ENCODE measurements around the gene CTPS2. TPM values are rescaled to one million over a fixed set of nuclear protein-coding genes. Genes with fewer than 3 reads are reported as not detected.
"Not testable (repeated sequence)": the region's sequence is repeated elsewhere in the genome, so short reads cannot be mapped to it uniquely, and the experiment has no call there.

The CTPS2 gene
- total and polyA plus RNA-seq, 4 donors: 5.1 to 17.6 (median 12.1) TPM

DNA sequence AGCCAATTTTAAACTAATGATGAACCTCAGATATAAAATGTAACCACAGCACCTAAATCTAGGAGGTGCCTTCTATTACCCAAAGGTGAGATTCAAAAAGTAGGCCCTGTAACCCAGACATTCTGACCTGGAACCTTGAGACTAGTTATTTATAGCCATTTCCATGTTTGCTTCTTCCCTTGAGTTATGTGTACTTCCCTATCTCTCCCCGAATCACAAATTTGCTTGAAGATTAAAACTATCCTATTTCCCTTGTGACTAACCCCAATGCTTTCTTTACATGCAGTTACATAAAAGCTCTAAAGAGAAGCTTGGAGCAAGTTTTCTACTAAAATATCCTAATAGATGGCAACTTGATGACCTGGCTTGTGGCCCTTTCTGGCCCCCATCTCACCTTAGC is 95.1 kb downstream of the CTPS2 start:
- WGBS, 2 donors: 86 to 97% methylated on average over 1 of the region's 1 CpG
- Histone ChIP-seq H3K27me3 (ENCODE audit: control insufficient read depth in 1 of 2, insufficient read depth in 2 of 2, low read length in 1 of 2) (no peaks in the 10 kb centered on the region), H3K27ac (ENCODE audit: low read depth in 1 of 2, low read length in 2 of 2) (no peak overlapping the region), H3K9me3 (ENCODE audit: control insufficient read depth, low read length) (no peaks in the 10 kb centered on the region), H3K4me3 (ENCODE audit: low read length in 2 of 2) (no peak overlapping the region), H3K36me3 (ENCODE audit: control insufficient read depth in 1 of 2, insufficient read depth in 2 of 2, low read length in 1 of 2) (peaks cover 0 to 1% of the 10 kb centered on the region in 2 donors), H3K4me1 (ENCODE audit: control insufficient read depth in 1 of 2, insufficient read depth in 2 of 2, low read length in 2 of 2) (peaks cover 0 to 2% of the 10 kb centered on the region in 2 donors)
- intact Hi-C loops (cut with DNase I): no loop called here
- DNase-seq (no peak), ATAC-seq (ENCODE audit: low FRiP score) (no peak)

DNA sequence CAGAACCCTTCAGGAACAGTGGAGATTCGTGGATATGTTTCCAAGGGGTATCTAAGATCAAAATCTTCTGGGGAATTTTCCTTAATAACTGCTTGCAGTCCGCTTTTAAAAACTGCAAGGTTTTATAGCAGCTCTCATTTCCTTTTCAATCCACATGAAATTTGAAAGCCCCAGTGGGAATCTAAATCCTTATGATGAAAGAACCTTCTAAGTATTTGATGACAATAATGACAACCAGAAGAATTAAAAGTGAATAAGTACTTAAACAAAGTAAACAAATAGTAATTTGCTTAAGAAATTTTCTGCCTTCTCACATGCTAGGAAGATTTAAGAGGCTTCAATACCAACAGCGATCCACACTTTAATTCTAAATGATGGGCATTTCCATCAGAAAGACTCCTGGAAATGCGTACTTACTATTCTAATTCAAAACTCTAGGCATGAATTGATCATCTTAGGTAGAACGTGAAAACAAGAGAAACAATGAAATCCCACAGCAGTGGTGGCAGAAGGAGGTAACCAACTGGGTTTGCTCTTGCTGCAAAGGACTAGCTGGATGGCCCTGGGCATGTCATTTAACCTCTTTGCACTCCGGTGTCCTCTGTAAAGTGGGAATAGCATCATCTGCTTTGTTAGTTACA is 100.1 kb downstream of the CTPS2 start:
- no peak for DNase-seq

DNA sequence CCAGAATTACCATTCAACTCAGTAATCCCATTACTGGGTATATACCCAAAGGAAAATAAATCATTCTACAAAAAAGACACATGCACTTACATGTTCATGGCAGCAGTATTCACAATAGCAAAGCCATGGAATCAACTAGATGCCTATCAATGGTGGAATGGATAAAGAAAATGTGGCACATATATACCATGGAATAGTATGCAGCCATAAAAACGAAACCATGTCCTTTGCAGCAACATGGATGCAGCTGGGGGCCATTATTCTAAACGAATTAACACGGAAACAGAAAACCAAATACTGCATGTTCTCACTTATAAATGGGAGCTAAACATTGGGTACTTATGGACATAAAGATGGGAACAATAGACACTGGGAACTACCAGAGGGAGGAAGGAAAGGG is 101.8 kb downstream of the CTPS2 start:
- WGBS, 2 donors: 80 to 98% methylated on average over 3 of the region's 3 CpGs
- intact Hi-C loops (cut with DNase I); H3K4me3 ChIP-seq (ENCODE audit: low read length in 2 of 2); H3K4me1 ChIP-seq (ENCODE audit: control insufficient read depth in 1 of 2, insufficient read depth in 2 of 2, low read length in 2 of 2); ATAC-seq (ENCODE audit: low FRiP score); DNase-seq; H3K36me3 ChIP-seq (ENCODE audit: control insufficient read depth in 1 of 2, insufficient read depth in 2 of 2, low read length in 1 of 2); H3K27ac ChIP-seq (ENCODE audit: low read depth in 1 of 2, low read length in 2 of 2); H3K27me3 ChIP-seq (ENCODE audit: control insufficient read depth in 1 of 2, insufficient read depth in 2 of 2, low read length in 1 of 2); H3K9me3 ChIP-seq (ENCODE audit: control insufficient read depth, low read length): not testable (repeated sequence)

More for the DNA sequence above, 100.1 kb downstream of the CTPS2 start:
- 62 to 86% methylated on average over 6 of the region's 6 CpGs for WGBS, 2 donors
- no peak overlapping the region for H3K27ac ChIP-seq (ENCODE audit: low read depth in 1 of 2, low read length in 2 of 2)
- H3K36me3 ChIP-seq (ENCODE audit: control insufficient read depth in 1 of 2, insufficient read depth in 2 of 2, low read length in 1 of 2): peaks cover 0 to 1% of the 10 kb centered on the region in 2 donors
- ATAC-seq (ENCODE audit: low FRiP score): no peak
- H3K4me1 ChIP-seq (ENCODE audit: control insufficient read depth in 1 of 2, insufficient read depth in 2 of 2, low read length in 2 of 2): peaks cover 0 to 2% of the 10 kb centered on the region in 2 donors
- no peaks in the 10 kb centered on the region for H3K27me3 ChIP-seq (ENCODE audit: control insufficient read depth in 1 of 2, insufficient read depth in 2 of 2, low read length in 1 of 2)
- no peak overlapping the region for H3K4me3 ChIP-seq (ENCODE audit: low read length in 2 of 2)
- intact Hi-C loops (cut with DNase I): no loop called here
- no peaks in the 10 kb centered on the region for H3K9me3 ChIP-seq (ENCODE audit: control insufficient read depth, low read length)

DNA sequence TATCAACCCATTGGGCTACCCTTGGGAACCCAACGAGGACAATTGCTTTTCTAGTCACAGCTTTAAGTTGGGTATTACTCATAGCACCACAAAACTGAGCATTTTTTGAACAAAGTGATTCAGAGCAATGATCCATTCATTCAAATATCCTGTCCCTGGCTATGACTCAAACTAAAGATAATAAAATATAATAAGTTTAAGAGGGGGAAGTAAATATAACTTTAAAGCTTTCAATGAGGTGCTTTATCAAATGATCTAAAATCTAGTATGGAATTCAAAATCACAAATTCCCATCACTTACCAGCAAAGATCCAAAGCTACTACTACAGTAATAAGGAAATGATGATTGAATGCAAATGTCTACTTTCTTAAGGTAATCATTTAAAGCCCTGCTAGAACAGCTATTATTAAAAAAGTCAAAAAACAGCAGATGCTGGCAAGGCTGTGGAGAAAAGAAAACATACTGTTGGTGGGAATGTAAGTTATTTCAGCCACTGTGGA is 102.3 kb downstream of the CTPS2 start:
- Histone ChIP-seq H3K4me1 (ENCODE audit: control insufficient read depth in 1 of 2, insufficient read depth in 2 of 2, low read length in 2 of 2) (peaks cover 0 to 2% of the 10 kb centered on the region in 2 donors), H3K9me3 (ENCODE audit: control insufficient read depth, low read length) (no peaks in the 10 kb centered on the region), H3K4me3 (ENCODE audit: low read length in 2 of 2) (no peak overlapping the region), H3K27ac (ENCODE audit: low read depth in 1 of 2, low read length in 2 of 2) (no peak overlapping the region), H3K36me3 (ENCODE audit: control insufficient read depth in 1 of 2, insufficient read depth in 2 of 2, low read length in 1 of 2) (peaks cover 0 to 1% of the 10 kb centered on the region in 2 donors), H3K27me3 (ENCODE audit: control insufficient read depth in 1 of 2, insufficient read depth in 2 of 2, low read length in 1 of 2) (no peaks in the 10 kb centered on the region)
- no peak for ATAC-seq (ENCODE audit: low FRiP score)
- intact Hi-C loops (cut with DNase I): no loop called here
- DNase-seq: no peak
- WGBS, 2 donors: 44 to 67% methylated on average over 1 of the region's 1 CpG

DNA sequence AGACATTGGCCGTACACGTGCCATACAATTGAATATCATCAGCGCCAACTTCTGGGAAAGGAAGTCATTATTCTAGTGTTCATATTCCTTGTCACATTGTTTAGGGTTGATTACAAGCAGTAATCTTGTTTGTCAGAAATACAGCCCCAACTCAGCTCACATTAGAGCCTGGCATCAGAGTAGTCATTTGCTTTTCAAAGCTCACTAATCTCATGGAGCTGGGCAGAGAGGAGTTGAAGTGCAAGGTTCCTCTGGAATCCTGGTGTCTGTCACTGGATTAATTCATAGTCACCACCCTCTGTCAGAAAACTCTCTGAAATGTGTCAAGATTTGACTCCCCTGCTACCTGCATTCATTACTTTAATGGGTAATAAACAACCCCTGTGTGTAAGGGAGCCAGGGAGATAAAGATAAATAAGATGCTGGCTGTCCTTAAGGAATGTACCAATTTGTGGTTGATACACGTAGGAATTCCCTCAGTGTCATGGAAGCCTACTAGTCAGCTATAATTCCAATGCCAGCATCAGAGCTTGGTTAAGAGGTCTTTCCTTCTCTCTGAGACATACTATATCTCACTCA is 106.2 kb downstream of the CTPS2 start:
- Histone ChIP-seq H3K4me3 (ENCODE audit: low read length in 2 of 2) (no peak overlapping the region), H3K36me3 (ENCODE audit: control insufficient read depth in 1 of 2, insufficient read depth in 2 of 2, low read length in 1 of 2) (no peaks in the 10 kb centered on the region), H3K9me3 (ENCODE audit: control insufficient read depth, low read length) (no peaks in the 10 kb centered on the region), H3K27me3 (ENCODE audit: control insufficient read depth in 1 of 2, insufficient read depth in 2 of 2, low read length in 1 of 2) (no peaks in the 10 kb centered on the region), H3K4me1 (ENCODE audit: control insufficient read depth in 1 of 2, insufficient read depth in 2 of 2, low read length in 2 of 2) (no peaks in the 10 kb centered on the region), H3K27ac (ENCODE audit: low read depth in 1 of 2, low read length in 2 of 2) (no peak overlapping the region)
- WGBS, 2 donors: 91 to 96% methylated on average over 4 of the region's 4 CpGs
- intact Hi-C loops (cut with DNase I): no loop called here
- DNase-seq (no peak), ATAC-seq (ENCODE audit: low FRiP score) (no peak)

DNA sequence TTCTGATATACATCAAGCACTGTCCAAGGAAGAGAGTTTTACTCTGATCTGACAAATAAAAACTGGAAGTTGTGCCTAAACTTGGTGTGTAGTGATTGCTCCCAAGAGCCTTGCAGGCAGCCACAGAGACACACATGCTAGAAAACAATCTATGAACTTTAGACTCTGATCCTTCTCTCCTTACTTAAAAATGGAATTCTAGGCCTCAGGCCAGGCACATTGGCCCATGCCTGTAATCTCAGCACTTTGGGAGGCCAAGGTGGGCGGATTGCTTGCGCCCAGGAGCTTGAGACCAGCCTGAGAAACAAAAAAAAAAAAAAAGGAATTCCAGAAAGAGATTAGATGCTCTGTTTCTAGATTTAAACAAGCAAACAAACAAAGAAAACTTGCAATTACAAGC is 108.1 kb downstream of the CTPS2 start:
- Histone ChIP-seq H3K4me3 (ENCODE audit: low read length in 2 of 2) (no peak overlapping the region), H3K36me3 (ENCODE audit: control insufficient read depth in 1 of 2, insufficient read depth in 2 of 2, low read length in 1 of 2) (no peaks in the 10 kb centered on the region), H3K9me3 (ENCODE audit: control insufficient read depth, low read length) (no peaks in the 10 kb centered on the region), H3K27me3 (ENCODE audit: control insufficient read depth in 1 of 2, insufficient read depth in 2 of 2, low read length in 1 of 2) (no peaks in the 10 kb centered on the region), H3K27ac (ENCODE audit: low read depth in 1 of 2, low read length in 2 of 2) (no peak overlapping the region), H3K4me1 (ENCODE audit: control insufficient read depth in 1 of 2, insufficient read depth in 2 of 2, low read length in 2 of 2) (no peaks in the 10 kb centered on the region)
- intact Hi-C loops (cut with DNase I): no loop called here
- DNase-seq (no peak), ATAC-seq (ENCODE audit: low FRiP score) (no peak)
- 62 to 78% methylated on average over 2 of the region's 2 CpGs for WGBS, 2 donors

DNA sequence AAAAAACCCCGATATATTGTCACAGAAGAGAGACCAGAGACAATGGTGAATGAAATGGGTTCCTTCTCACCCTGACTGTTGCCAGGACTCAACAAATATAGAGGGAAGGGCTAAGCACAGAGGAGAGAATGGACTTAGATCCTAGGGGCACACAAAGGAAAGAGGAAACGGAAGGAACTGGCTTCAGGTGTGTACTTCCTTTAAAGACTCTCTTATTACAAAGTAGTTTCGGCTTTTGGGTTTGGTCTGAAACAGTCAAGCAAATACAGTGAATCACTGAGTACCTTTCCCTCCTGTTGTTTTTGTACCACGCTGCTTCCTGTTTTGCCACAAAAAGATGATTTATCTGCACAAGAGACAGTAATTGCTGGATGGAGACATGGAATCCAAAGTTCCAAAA is 108.6 kb downstream of the CTPS2 start:
- H3K36me3 ChIP-seq (ENCODE audit: control insufficient read depth in 1 of 2, insufficient read depth in 2 of 2, low read length in 1 of 2): no peaks in the 10 kb centered on the region
- no peak overlapping the region for H3K4me3 ChIP-seq (ENCODE audit: low read length in 2 of 2)
- intact Hi-C loops (cut with DNase I): no loop called here
- H3K27ac ChIP-seq (ENCODE audit: low read depth in 1 of 2, low read length in 2 of 2): no peak overlapping the region
- no peaks in the 10 kb centered on the region for H3K4me1 ChIP-seq (ENCODE audit: control insufficient read depth in 1 of 2, insufficient read depth in 2 of 2, low read length in 2 of 2)
- WGBS, 2 donors: 92 to 93% methylated on average over 4 of the region's 4 CpGs
- DNase-seq (no peak), ATAC-seq (ENCODE audit: low FRiP score) (no peak)
- H3K27me3 ChIP-seq (ENCODE audit: control insufficient read depth in 1 of 2, insufficient read depth in 2 of 2, low read length in 1 of 2): no peaks in the 10 kb centered on the region
- no peaks in the 10 kb centered on the region for H3K9me3 ChIP-seq (ENCODE audit: control insufficient read depth, low read length)

DNA sequence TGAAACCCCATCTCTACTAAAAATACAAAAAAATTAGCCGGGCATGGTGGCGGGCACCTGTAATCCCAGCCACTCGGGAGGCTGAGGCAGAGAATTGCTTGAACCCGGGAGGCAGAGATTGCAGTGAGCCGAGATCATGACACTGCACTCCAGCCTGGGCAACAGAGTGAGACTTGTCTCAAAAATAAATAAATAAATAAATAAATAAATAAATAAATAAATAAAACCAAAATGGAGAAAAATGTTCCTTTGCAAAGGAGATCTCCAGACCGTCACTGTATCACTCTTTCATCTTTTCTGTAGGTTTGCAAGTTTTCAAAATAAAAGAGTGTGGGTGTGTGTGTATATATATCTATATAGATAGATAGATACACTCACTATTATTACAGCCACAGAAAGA is 109.2 kb downstream of the CTPS2 start:
- ATAC-seq (ENCODE audit: low FRiP score); H3K27me3 ChIP-seq (ENCODE audit: control insufficient read depth in 1 of 2, insufficient read depth in 2 of 2, low read length in 1 of 2); H3K4me1 ChIP-seq (ENCODE audit: control insufficient read depth in 1 of 2, insufficient read depth in 2 of 2, low read length in 2 of 2); intact Hi-C loops (cut with DNase I); H3K36me3 ChIP-seq (ENCODE audit: control insufficient read depth in 1 of 2, insufficient read depth in 2 of 2, low read length in 1 of 2); H3K9me3 ChIP-seq (ENCODE audit: control insufficient read depth, low read length); DNase-seq; H3K27ac ChIP-seq (ENCODE audit: low read depth in 1 of 2, low read length in 2 of 2); H3K4me3 ChIP-seq (ENCODE audit: low read length in 2 of 2): not testable (repeated sequence)
- WGBS, 2 donors: 94 to 95% methylated on average over 6 of the region's 6 CpGs

DNA sequence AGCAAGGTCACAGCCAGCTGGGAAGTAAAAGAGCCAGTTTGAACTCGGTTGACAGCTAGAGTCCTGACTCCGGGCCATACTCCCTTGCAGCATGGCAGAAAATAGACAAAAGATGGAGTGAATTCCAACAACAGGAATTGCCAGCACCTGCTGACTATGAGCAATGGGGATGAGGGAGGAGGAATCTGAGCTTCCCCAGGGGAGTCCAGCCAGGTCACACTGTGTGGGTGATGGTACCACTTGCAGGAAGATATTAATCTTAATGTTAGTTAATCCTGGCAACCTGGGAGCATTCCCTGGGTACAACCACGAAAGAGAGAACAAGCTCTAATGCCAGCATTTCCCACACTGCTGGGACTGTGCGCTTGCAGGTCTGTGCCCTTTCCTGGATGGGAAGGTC is 110.6 kb downstream of the CTPS2 start:
- Histone ChIP-seq H3K27ac (ENCODE audit: low read depth in 1 of 2, low read length in 2 of 2) (no peak overlapping the region), H3K27me3 (ENCODE audit: control insufficient read depth in 1 of 2, insufficient read depth in 2 of 2, low read length in 1 of 2) (no peaks in the 10 kb centered on the region), H3K4me3 (ENCODE audit: low read length in 2 of 2) (no peak overlapping the region), H3K9me3 (ENCODE audit: control insufficient read depth, low read length) (no peaks in the 10 kb centered on the region), H3K4me1 (ENCODE audit: control insufficient read depth in 1 of 2, insufficient read depth in 2 of 2, low read length in 2 of 2) (no peaks in the 10 kb centered on the region), H3K36me3 (ENCODE audit: control insufficient read depth in 1 of 2, insufficient read depth in 2 of 2, low read length in 1 of 2) (no peaks in the 10 kb centered on the region)
- WGBS, 2 donors: 64 to 71% methylated on average over 4 of the region's 4 CpGs
- DNase-seq (no peak), ATAC-seq (ENCODE audit: low FRiP score) (no peak)
- intact Hi-C loops (cut with DNase I): no loop called here

Data from aorta (tissue), 5 donors.